ENCODE results near the gene THOC7.

DNA sequence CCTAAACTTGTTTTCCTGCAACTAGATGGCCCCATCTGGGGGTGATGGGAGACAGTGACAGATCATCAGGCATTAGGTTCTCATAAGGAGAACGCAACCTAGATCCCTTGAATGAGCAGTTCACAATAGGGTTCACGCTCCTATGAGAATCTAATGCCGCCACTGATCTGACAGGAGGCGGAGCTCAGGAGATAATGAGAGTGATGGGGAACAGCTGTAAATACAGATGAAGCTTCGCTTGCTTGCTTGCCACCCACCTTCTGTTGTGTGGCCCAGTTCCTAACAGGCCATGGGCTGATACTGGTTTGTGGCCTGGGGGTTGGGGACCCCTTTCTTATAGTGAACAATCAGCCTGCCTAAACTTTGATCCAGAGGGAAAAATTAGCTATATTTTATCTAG is 59.7 kb downstream of the THOC7 start:
- no peak for TF ChIP-seq CTCF (IDR thresholded peaks at IDR 0.05)
- TF ChIP-seq EP300 (IDR thresholded peaks at IDR 0.05) = no peak
- no peak for TF ChIP-seq POLR2AphosphoS5 (IDR thresholded peaks at IDR 0.05)

All from suprapubic skin (tissue), 4 donors.